ENCODE measurements around the gene STRA6.
A peak's percentile ranks its signal among the peaks of the same experiment; 100 is the strongest.
"Not testable (repeated sequence)": the region's sequence is repeated elsewhere in the genome, so short reads cannot be mapped to it uniquely, and the experiment has no call there.

STRA6 gene

GRCh38 chr15:74162195-74162536 is 40.4 kb downstream of the STRA6 start:
- H3K36me3 ChIP-seq (ENCODE audit: control insufficient read depth, insufficient read depth, low read length, severe bottlenecking); H3K9ac ChIP-seq (ENCODE audit: low read length); DNase-seq (ENCODE audit: low read depth); H3K4me3 ChIP-seq (ENCODE audit: low read length); H3K9me3 ChIP-seq (ENCODE audit: control insufficient read depth, low read length): not testable (repeated sequence)
- peaks cover 14% of the 10 kb centered on the region for H3K4me1 ChIP-seq (ENCODE audit: control insufficient read depth, insufficient read depth, low read length)
- peaks cover 14% of the 10 kb centered on the region for H3K27me3 ChIP-seq (replicated peaks; ENCODE audit: control insufficient read depth, insufficient read depth, low read length)

GRCh38 chr15:74160390-74160789 is 42.2 kb downstream of the STRA6 start:
- not testable (repeated sequence) for H3K9ac ChIP-seq (ENCODE audit: low read length); H3K9me3 ChIP-seq (ENCODE audit: control insufficient read depth, low read length); H3K4me3 ChIP-seq (ENCODE audit: low read length); DNase-seq (ENCODE audit: low read depth); H3K36me3 ChIP-seq (ENCODE audit: control insufficient read depth, insufficient read depth, low read length, severe bottlenecking)
- Histone ChIP-seq H3K27me3 (replicated peaks; ENCODE audit: control insufficient read depth, insufficient read depth, low read length) (peaks cover 14% of the 10 kb centered on the region), H3K4me1 (ENCODE audit: control insufficient read depth, insufficient read depth, low read length) (peaks cover 20% of the 10 kb centered on the region)

- Histone ChIP-seq H3K9ac (ENCODE audit: low read length) (no peak overlapping the region), H3K4me3 (ENCODE audit: low read length) (no peak overlapping the region), H3K36me3 (ENCODE audit: control insufficient read depth, insufficient read depth, low read length, severe bottlenecking) (no peaks in the 10 kb centered on the region), H3K4me1 (ENCODE audit: control insufficient read depth, insufficient read depth, low read length) (peaks cover 20% of the 10 kb centered on the region), H3K27me3 (replicated peaks; ENCODE audit: control insufficient read depth, insufficient read depth, low read length) (peaks cover 14% of the 10 kb centered on the region), H3K9me3 (ENCODE audit: control insufficient read depth, low read length) (no peaks in the 10 kb centered on the region)
- no peak for DNase-seq (ENCODE audit: low read depth)
These were observed 42.8 kb downstream of the STRA6 start for GRCh38 chr15:74159773-74160172.

- peaks cover 20% of the 10 kb centered on the region for H3K4me1 ChIP-seq (ENCODE audit: control insufficient read depth, insufficient read depth, low read length)
- no peaks in the 10 kb centered on the region for H3K9me3 ChIP-seq (ENCODE audit: control insufficient read depth, low read length)
- no peak for DNase-seq (ENCODE audit: low read depth)
- no peak overlapping the region for H3K9ac ChIP-seq (ENCODE audit: low read length)
- no peak overlapping the region for H3K4me3 ChIP-seq (ENCODE audit: low read length)
- H3K27me3 ChIP-seq (replicated peaks; ENCODE audit: control insufficient read depth, insufficient read depth, low read length) = peaks cover 11% of the 10 kb centered on the region
- H3K36me3 ChIP-seq (ENCODE audit: control insufficient read depth, insufficient read depth, low read length, severe bottlenecking) = no peaks in the 10 kb centered on the region
These were observed 43.5 kb downstream of the STRA6 start for GRCh38 chr15:74158855-74159650.

- no peak overlapping the region for H3K4me3 ChIP-seq (ENCODE audit: low read length)
- no peaks in the 10 kb centered on the region for H3K9me3 ChIP-seq (ENCODE audit: control insufficient read depth, low read length)
- no peaks in the 10 kb centered on the region for H3K36me3 ChIP-seq (ENCODE audit: control insufficient read depth, insufficient read depth, low read length, severe bottlenecking)
- no peak for DNase-seq (ENCODE audit: low read depth)
- peaks cover 3% of the 10 kb centered on the region for H3K27me3 ChIP-seq (replicated peaks; ENCODE audit: control insufficient read depth, insufficient read depth, low read length)
- peaks cover 20% of the 10 kb centered on the region for H3K4me1 ChIP-seq (ENCODE audit: control insufficient read depth, insufficient read depth, low read length)
- H3K9ac ChIP-seq (ENCODE audit: low read length) = no peak overlapping the region
These were observed 44.4 kb downstream of the STRA6 start for GRCh38 chr15:74157868-74158827.

GRCh38 chr15:74156678-74157411 is 45.7 kb downstream of the STRA6 start:
- Histone ChIP-seq H3K9me3 (ENCODE audit: control insufficient read depth, low read length) (no peaks in the 10 kb centered on the region), H3K36me3 (ENCODE audit: control insufficient read depth, insufficient read depth, low read length, severe bottlenecking) (no peaks in the 10 kb centered on the region), H3K9ac (ENCODE audit: low read length) (no peak overlapping the region), H3K27me3 (replicated peaks; ENCODE audit: control insufficient read depth, insufficient read depth, low read length) (no peaks in the 10 kb centered on the region), H3K4me1 (ENCODE audit: control insufficient read depth, insufficient read depth, low read length) (peaks cover 20% of the 10 kb centered on the region), H3K4me3 (ENCODE audit: low read length) (no peak overlapping the region)
- DNase-seq (ENCODE audit: low read depth) = peak; percentile 62

GRCh38 chr15:74155766-74156417 is 46.7 kb downstream of the STRA6 start:
- Histone ChIP-seq H3K9ac (ENCODE audit: low read length) (no peak overlapping the region), H3K36me3 (ENCODE audit: control insufficient read depth, insufficient read depth, low read length, severe bottlenecking) (no peaks in the 10 kb centered on the region), H3K4me1 (ENCODE audit: control insufficient read depth, insufficient read depth, low read length) (peaks cover 20% of the 10 kb centered on the region), H3K9me3 (ENCODE audit: control insufficient read depth, low read length) (no peaks in the 10 kb centered on the region), H3K27me3 (replicated peaks; ENCODE audit: control insufficient read depth, insufficient read depth, low read length) (no peaks in the 10 kb centered on the region), H3K4me3 (ENCODE audit: low read length) (no peak overlapping the region)
- DNase-seq (ENCODE audit: low read depth) = no peak

GRCh38 chr15:74147051-74147450 is 55.5 kb downstream of the STRA6 start:
- Histone ChIP-seq H3K4me3 (ENCODE audit: low read length) (no peak overlapping the region), H3K36me3 (ENCODE audit: control insufficient read depth, insufficient read depth, low read length, severe bottlenecking) (no peaks in the 10 kb centered on the region), H3K9me3 (ENCODE audit: control insufficient read depth, low read length) (peaks cover 20% of the 10 kb centered on the region), H3K27me3 (replicated peaks; ENCODE audit: control insufficient read depth, insufficient read depth, low read length) (peaks cover 8% of the 10 kb centered on the region), H3K9ac (ENCODE audit: low read length) (no peak overlapping the region), H3K4me1 (ENCODE audit: control insufficient read depth, insufficient read depth, low read length) (no peaks in the 10 kb centered on the region)
- no peak for DNase-seq (ENCODE audit: low read depth)

GRCh38 chr15:74146277-74146800 is 56.2 kb downstream of the STRA6 start:
- Histone ChIP-seq H3K9me3 (ENCODE audit: control insufficient read depth, low read length) (peaks cover 20% of the 10 kb centered on the region), H3K9ac (ENCODE audit: low read length) (no peak overlapping the region), H3K36me3 (ENCODE audit: control insufficient read depth, insufficient read depth, low read length, severe bottlenecking) (no peaks in the 10 kb centered on the region), H3K27me3 (replicated peaks; ENCODE audit: control insufficient read depth, insufficient read depth, low read length) (peaks cover 8% of the 10 kb centered on the region), H3K4me1 (ENCODE audit: control insufficient read depth, insufficient read depth, low read length) (no peaks in the 10 kb centered on the region), H3K4me3 (ENCODE audit: low read length) (no peak overlapping the region)
- no peak for DNase-seq (ENCODE audit: low read depth)

GRCh38 chr15:74144153-74144775 is 58.3 kb downstream of the STRA6 start:
- DNase-seq (ENCODE audit: low read depth) = no peak
- H3K27me3 ChIP-seq (replicated peaks; ENCODE audit: control insufficient read depth, insufficient read depth, low read length) = peaks cover 8% of the 10 kb centered on the region
- no peaks in the 10 kb centered on the region for H3K36me3 ChIP-seq (ENCODE audit: control insufficient read depth, insufficient read depth, low read length, severe bottlenecking)
- H3K9me3 ChIP-seq (ENCODE audit: control insufficient read depth, low read length) = peaks cover 20% of the 10 kb centered on the region
- H3K9ac ChIP-seq (ENCODE audit: low read length) = no peak overlapping the region
- H3K4me1 ChIP-seq (ENCODE audit: control insufficient read depth, insufficient read depth, low read length) = no peaks in the 10 kb centered on the region
- H3K4me3 ChIP-seq (ENCODE audit: low read length) = no peak overlapping the region

Data from adipocyte (in vitro differentiated cells).